HTERT RPE-1 (cell line): ENCODE data around the gene NSD1.
"Not testable (repeated sequence)": the region's sequence is repeated elsewhere in the genome, so short reads cannot be mapped to it uniquely, and the experiment has no call there.

Experiments used
- in situ Hi-C: fragments of 300-500 bp; cut with MboI; formaldehyde crosslinking; loops from 4 replicates; pipeline ENCODE4 v1.14.3; 2020; ENCODE audit warnings: low sequenced_read_pairs

Gene NSD1

GRCh38 chr5:177338251-177339106, 204.9 kb downstream of the NSD1 start:
- in situ Hi-C loops, result no loop called here

- in situ Hi-C loops, result no loop called here
These were observed 205.6 kb downstream of the NSD1 start for GRCh38 chr5:177339107-177339638.

- in situ Hi-C loops, result not testable (repeated sequence)
These were observed 209.4 kb downstream of the NSD1 start for GRCh38 chr5:177343000-177343399.

- in situ Hi-C loops, result no loop called here
These were observed 210.2 kb downstream of the NSD1 start for GRCh38 chr5:177343777-177344176.

GRCh38 chr5:177344891-177345290, 211.3 kb downstream of the NSD1 start:
- in situ Hi-C loops, result no loop called here

- in situ Hi-C loops, result no loop called here
These were observed 213.2 kb downstream of the NSD1 start for GRCh38 chr5:177346820-177347219.

- in situ Hi-C loops, result no loop called here
These were observed 214.1 kb downstream of the NSD1 start for GRCh38 chr5:177347699-177348098.

GRCh38 chr5:177349362-177349647, 215.7 kb downstream of the NSD1 start:
- in situ Hi-C loops, result no loop called here

GRCh38 chr5:177349762-177350161, 216.2 kb downstream of the NSD1 start:
- in situ Hi-C loops, result no loop called here
